ES-I3 (cell line): ENCODE measurements around the gene GTPBP2.
"Not testable (repeated sequence)": the region's sequence is repeated elsewhere in the genome, so short reads cannot be mapped to it uniquely, and the experiment has no call there.

Experiments used
- H3K36me3 ChIP-seq: 2 replicates; pipeline ENCODE4 v1.6.1; 2013; ENCODE audit warnings: mild to moderate bottlenecking, low read length, control low read depth, moderate library complexity; ENCODE audit not compliant: insufficient read depth
- H3K4me1 ChIP-seq: 2 replicates; pipeline ENCODE4 v1.6.1; 2013; ENCODE audit warnings: mild to moderate bottlenecking, control low read depth, low read length; ENCODE audit not compliant: insufficient read depth
- H3K9ac ChIP-seq: 2 replicates; pipeline ENCODE4 v1.6.1; 2013; ENCODE audit warnings: low read depth, mild to moderate bottlenecking, low read length, moderate library complexity
- H3K9me3 ChIP-seq: 2 replicates; pipeline ENCODE4 v1.6.1; 2013; ENCODE audit warnings: mild to moderate bottlenecking, low read length, moderate library complexity; ENCODE audit not compliant: control insufficient read depth, insufficient read depth

GTPBP2 gene

DNA sequence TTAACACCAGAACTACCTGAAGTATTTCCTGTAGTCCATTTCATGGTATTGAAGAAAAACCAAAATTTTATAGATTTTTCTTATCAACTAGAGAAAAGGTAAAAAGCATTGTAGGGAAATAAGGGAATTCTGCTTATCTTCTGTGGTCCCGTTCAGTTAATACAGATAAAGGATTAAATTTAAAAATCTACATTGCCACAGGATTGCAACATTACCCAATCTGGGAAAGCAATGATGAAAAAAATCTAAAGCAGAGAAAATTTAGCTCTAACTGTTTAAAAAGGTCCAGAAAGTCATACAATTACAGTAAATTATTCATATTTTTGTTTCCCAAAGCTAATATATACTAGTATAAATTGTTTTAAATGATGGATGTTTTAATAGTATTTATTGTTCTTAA is 35.1 kb downstream of the GTPBP2 start:
- H3K9me3 ChIP-seq: no peaks in the 10 kb centered on the region
- H3K9ac ChIP-seq: no peak overlapping the region
- H3K4me1 ChIP-seq: no peaks in the 10 kb centered on the region
- no peaks in the 10 kb centered on the region for H3K36me3 ChIP-seq

GRCh38 chr6:43589564-43589963 is 39.5 kb downstream of the GTPBP2 start:
- H3K36me3 ChIP-seq, H3K9me3 ChIP-seq, H3K4me1 ChIP-seq, H3K9ac ChIP-seq: not testable (repeated sequence)

- Histone ChIP-seq H3K9me3 (no peaks in the 10 kb centered on the region), H3K9ac (no peak overlapping the region), H3K4me1 (no peaks in the 10 kb centered on the region; the same call in 1 of the 2 replicates), H3K36me3 (peaks cover 21% of the 10 kb centered on the region)
Observed at GRCh38 chr6:43588194-43588593, 40.9 kb downstream of the GTPBP2 start.

- Histone ChIP-seq H3K9ac (no peak overlapping the region), H3K4me1 (no peaks in the 10 kb centered on the region; the same call in 1 of the 2 replicates), H3K9me3 (peaks cover 3% of the 10 kb centered on the region; the same call in 1 of the 2 replicates), H3K36me3 (peaks cover 29% of the 10 kb centered on the region)
Observed at GRCh38 chr6:43584892-43585570, 44.0 kb downstream of the GTPBP2 start.

- Histone ChIP-seq H3K36me3 (peaks cover 29% of the 10 kb centered on the region), H3K4me1 (no peaks in the 10 kb centered on the region; the same call in 1 of the 2 replicates), H3K9me3 (peaks cover 6% of the 10 kb centered on the region; the same call in 1 of the 2 replicates), H3K9ac (no peak overlapping the region)
Observed at GRCh38 chr6:43582911-43583310, 46.2 kb downstream of the GTPBP2 start.

DNA sequence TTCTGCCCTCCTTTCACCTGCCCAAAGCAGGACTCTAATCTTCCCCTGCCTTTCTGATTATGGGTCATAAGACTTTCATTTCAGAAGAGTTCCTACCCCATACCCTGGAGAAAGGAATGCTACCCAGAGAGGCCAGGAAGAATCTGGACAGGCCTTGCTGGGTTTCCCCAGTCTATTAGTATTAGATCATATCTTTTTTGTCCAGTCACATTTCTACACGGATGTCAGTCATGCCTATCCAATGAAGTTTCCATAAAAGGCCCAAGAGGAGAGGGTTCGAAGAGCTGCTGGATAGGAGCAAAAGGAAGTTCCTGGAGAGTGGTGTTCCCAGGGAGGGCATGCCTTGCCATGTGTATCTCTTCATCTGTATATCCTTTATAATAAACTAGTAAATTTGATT is 49.9 kb downstream of the GTPBP2 start:
- no peak overlapping the region for H3K9ac ChIP-seq
- H3K36me3 ChIP-seq: peaks cover 16% of the 10 kb centered on the region; the same call in 1 of the 2 replicates
- no peaks in the 10 kb centered on the region for H3K4me1 ChIP-seq
- peaks cover 6% of the 10 kb centered on the region; the same call in 1 of the 2 replicates for H3K9me3 ChIP-seq

DNA sequence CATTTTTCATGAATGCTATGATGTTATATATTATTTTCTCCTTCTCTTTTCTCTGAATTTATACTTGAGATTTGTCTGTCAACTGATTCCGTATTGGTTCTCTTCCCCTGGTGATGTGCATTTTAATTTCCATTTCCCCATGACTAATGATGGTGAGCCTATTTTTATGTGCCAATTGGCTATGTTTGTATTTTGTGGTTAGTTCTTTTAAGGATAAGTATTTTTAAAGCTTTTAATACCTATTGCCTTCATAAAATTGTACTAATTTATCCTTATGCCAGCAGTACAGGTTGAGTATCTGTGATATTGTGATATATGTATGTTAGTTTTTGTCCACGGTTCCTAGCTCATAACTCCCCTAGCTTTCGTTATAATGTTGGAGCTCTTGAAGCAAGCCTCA is 50.3 kb downstream of the GTPBP2 start:
- Histone ChIP-seq H3K9me3 (peaks cover 6% of the 10 kb centered on the region; the same call in 1 of the 2 replicates), H3K36me3 (peaks cover 13% of the 10 kb centered on the region; the same call in 1 of the 2 replicates), H3K4me1 (no peaks in the 10 kb centered on the region), H3K9ac (no peak overlapping the region)

GRCh38 chr6:43575772-43576551 is 53.1 kb downstream of the GTPBP2 start, which contains the start of the genes POLH and XPO5:
POLH (plus strand) TSS chr6:43576185; CDS start chr6:43582320, 6,135 bp downstream.
XPO5 (minus strand) TSS chr6:43576038; CDS start chr6:43575864, 174 bp downstream.
- no peaks in the 10 kb centered on the region for H3K4me1 ChIP-seq
- H3K36me3 ChIP-seq: peaks cover 17% of the 10 kb centered on the region
- peak within 1 kb of the TSS; percentile 94 for H3K9ac ChIP-seq
- peaks cover 3% of the 10 kb centered on the region; the same call in 1 of the 2 replicates for H3K9me3 ChIP-seq

DNA sequence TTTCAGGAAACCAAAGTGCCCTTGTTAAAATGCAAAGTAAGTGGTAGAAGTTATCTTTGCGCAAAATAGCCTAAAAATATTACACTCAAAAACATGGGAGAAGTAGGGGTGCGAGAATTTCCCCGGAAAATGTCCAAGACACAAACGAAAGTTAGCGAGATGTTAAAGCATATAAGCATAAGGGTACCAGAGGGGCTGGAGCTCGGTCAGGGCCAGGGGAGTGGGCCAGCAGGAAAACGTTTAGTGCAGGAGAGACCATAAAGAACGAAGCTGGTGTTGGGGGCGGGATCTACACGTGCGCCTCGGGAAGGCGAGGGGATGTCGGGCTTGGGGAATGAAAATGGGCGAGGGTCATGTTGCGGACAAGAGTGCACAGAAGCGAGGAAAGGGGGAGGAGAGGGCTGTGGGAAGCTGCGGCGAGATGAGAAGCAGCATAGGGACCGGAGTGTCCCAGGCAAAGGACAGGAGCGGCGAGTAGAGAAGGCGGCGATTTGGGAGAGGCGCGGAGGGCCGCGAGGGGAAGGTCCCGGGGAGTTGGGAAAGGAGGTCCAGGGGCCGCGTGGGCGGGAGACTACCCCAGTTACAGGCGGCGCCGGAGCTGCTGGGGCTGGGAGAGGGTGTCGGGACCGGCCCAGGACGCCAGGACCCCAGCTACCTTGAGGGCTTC is 53.8 kb downstream of the GTPBP2 start:
- Histone ChIP-seq H3K9me3 (peaks cover 3% of the 10 kb centered on the region; the same call in 1 of the 2 replicates), H3K36me3 (peaks cover 23% of the 10 kb centered on the region), H3K9ac (peak overlapping the region; percentile 94), H3K4me1 (no peaks in the 10 kb centered on the region)

DNA sequence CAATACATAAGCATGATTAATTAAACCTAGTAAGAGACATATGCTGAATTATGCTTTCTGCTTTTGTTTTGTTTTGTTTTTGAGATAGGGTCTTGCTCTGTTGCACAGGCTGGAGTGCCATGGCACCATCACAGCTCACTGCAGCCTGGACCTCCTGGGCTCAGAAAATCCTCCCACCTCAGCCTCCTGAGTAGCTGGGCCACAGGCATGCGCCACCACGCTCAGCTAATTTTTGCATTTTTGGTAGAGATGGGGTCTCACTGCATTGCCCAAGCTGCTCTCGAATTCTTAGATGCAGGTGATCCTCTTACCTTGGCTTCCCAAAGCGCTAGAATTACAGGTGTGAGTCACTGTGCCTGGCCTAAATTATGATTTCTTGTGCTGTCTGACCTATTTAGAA is 57.0 kb downstream of the GTPBP2 start:
- Histone ChIP-seq H3K4me1 (no peaks in the 10 kb centered on the region), H3K9me3 (no peaks in the 10 kb centered on the region), H3K36me3 (peaks cover 38% of the 10 kb centered on the region), H3K9ac (no peak overlapping the region)

DNA sequence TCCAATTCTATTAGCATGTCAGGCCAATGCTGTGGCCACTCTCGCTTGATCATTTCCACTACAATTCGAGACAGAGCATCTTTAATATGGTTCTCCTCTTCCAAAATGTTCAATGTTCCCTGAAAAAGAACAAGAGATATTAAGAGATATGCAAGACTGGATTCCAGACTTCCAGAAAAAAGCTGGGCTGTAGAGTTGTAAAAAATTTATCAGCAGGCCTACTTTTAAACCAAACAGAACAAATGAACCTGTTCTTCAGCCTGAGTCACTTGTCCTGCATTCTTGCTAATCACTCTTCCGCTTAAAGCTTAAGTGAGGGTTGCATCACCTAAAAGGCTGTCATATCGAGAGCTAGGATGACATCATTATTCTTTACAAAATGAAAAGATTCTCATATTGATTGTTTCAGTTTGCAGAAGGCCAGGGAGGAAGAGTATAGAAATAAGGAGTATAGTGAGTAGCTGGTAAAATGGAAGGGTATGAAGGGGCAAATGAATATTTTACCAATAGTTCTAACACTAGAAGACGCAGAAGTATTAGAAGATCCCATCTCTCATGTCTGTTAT is 58.1 kb downstream of the GTPBP2 start:
- Histone ChIP-seq H3K9ac (no peak overlapping the region), H3K9me3 (no peaks in the 10 kb centered on the region), H3K4me1 (no peaks in the 10 kb centered on the region), H3K36me3 (peaks cover 43% of the 10 kb centered on the region)
